Subcutaneous adipose tissue (tissue), 4 donors: ENCODE measurements around the gene TMEM267. TPM values are rescaled to one million over a fixed set of nuclear protein-coding genes. Genes with fewer than 3 reads are reported as not detected.

Source experiments
- total RNA-seq, 4 donors: library from RNA; depleted of rRNA; stranded (reverse); fragments of >200 nt; gene quantifications; one replicate each; pipeline ENCODE4 v1.1.0, GENCODE V29; 2016
- TF ChIP-seq, protein P1 (sequence below): fragments of 450-650 bp; IDR thresholded peaks from one replicate; pipeline ENCODE4 v1.5.1; 2016; ENCODE audit warnings: low read depth, mild to moderate bottlenecking, control low read depth, antibody characterized with exemption, moderate library complexity

The TMEM267 gene
- total RNA-seq, 4 donors from 2014 or later: 3.4 to 18.9 (median 7.2) TPM

DNA sequence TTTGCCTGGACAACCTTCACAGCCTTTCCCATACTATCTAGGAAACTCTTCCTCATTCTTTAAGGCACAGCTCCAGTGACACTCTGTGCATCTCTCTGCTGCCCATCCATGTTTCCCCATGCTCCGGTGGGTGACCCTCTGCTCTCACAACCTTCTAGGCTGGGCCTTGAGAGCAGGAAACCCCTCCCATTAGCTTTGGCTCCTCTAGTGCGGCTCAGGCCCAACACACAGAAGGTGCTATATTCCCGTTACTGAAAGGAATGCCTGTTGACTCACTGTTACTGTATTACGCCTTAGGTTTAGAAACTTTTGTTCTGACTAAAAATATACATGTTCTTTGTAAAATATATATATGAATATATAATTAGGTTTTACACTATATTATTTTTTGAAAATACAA, 63.4 kb downstream of the TMEM267 start:
- TF ChIP-seq, protein P1, sequence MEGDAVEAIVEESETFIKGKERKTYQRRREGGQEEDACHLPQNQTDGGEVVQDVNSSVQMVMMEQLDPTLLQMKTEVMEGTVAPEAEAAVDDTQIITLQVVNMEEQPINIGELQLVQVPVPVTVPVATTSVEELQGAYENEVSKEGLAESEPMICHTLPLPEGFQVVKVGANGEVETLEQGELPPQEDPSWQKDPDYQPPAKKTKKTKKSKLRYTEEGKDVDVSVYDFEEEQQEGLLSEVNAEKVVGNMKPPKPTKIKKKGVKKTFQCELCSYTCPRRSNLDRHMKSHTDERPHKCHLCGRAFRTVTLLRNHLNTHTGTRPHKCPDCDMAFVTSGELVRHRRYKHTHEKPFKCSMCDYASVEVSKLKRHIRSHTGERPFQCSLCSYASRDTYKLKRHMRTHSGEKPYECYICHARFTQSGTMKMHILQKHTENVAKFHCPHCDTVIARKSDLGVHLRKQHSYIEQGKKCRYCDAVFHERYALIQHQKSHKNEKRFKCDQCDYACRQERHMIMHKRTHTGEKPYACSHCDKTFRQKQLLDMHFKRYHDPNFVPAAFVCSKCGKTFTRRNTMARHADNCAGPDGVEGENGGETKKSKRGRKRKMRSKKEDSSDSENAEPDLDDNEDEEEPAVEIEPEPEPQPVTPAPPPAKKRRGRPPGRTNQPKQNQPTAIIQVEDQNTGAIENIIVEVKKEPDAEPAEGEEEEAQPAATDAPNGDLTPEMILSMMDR: no peak

DNA sequence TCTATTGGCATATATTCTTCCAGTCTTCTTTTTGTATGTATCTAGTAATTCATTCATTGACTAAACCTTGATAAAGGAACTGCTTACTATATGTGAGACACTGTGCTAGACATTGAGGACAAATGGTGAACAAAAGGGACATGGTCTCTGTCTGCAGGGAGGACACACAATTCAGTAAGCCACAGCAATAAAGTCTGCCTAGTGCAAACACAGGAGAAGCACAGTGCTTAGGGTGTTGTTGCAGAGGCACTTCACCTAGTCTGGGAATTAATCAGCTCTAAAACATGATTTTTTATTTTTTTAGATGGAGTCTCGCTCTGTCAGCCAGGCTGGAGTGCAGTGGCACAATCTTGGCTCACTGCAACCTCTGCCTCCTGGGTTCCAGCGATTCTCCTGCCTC, 65.1 kb downstream of the TMEM267 start:
- TF ChIP-seq, protein P1: no peak

DNA sequence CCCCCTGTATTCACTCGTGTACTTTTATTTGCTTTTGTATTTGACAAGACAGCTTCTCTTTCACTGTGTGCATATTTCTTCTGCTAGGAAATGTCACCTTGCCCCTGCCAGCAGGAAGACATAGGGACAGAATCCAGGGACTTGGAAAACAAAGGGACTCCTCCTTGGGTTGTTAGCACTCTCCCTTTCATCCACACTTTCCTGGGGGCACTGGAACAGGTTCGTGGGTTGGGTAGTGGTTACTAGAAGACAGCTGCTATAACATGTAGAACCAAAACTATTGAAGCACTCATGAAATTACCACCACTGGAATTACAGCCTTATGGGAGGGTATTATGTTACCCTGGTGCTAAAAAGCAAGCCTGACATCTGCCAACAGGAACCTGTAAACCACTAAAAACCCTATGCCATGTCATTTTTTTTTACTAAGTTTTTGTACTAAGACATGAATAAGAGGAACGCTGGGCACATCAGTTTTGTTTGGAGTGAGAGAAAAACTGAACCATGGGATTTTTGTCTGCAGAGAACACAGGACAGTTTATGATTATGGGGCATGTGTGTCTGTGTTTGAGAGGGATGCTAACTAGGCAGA, 66.8 kb downstream of the TMEM267 start:
- TF ChIP-seq, protein P1: no peak

DNA sequence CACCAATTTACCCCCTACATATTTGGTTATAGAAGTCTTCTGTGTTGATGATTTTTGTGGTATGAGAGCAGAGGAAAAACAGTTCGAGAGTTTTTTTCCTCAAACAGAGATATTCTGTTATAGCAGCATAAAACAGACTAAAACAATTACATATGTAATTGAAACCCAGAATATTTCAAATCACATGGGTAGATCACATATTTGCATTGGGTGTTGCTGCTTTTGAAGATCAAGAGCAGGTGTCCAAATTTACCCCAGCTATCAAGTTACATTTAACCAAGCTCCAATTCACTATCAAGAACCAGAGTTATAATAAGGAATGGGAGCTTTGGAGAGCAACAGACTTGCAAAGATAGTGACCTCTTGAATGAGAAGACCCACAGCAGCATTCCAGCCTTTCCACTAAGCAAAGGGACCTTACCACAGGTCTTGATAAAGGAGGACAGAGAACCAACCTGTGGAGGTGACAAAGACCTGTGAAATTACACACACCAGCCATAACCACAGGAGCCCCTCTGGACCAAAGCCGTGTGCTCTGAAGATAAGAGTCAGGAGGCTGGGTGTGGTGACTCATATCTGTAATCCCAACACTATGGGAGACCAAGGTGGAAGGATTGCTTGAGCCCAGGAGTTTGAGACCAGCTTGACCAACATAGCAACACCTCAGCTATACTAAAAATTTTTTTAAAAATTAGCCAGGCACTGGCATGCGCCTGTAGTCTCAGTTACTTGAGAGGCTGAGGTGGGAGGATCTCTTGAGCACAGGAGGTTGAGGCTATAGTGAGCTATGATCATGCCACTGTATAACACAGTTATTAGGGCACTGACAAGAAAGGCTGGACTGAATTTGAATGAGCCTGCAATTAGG, 67.5 kb downstream of the TMEM267 start:
- TF ChIP-seq, protein P1: no peak

DNA sequence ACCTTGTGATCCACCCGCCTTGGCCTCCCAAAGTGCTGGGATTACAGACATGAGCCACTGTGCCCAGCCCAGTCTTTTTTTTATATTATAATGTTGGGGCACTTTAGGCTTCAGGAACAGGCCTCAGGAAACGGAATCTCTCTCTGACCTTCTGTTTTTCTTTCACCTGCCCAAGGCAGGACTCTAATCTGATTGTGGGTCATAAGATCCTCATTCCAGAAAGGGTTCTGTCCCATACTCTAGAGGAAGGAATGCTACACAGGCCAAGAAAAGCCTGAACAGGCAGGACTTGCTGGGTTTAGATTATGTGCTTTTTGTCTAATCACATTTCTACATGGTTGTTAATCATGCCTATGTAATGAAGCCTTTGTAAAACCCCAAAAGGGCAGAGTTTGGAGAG, 69.7 kb downstream of the TMEM267 start:
- TF ChIP-seq, protein P1: no peak

DNA sequence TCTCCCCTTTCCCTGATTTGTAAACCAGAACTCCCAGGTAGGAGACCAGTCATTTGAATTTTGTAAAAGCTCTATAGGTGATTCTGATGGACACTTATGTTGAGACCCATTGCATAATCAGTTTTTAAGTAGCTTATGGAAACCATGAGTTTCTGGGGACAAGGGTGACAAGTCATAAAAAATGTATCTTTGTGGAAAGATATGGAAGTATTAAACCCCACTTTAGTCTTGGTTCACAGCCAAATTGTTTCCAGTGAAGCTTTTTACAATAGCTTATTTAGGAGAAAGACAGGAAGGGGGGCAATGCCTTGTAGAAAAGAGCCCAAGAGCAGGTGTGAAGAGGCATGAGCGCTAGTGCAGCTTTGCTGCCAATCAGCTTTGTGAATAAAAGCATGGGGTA, 71.0 kb downstream of the TMEM267 start:
- TF ChIP-seq, protein P1: no peak

DNA sequence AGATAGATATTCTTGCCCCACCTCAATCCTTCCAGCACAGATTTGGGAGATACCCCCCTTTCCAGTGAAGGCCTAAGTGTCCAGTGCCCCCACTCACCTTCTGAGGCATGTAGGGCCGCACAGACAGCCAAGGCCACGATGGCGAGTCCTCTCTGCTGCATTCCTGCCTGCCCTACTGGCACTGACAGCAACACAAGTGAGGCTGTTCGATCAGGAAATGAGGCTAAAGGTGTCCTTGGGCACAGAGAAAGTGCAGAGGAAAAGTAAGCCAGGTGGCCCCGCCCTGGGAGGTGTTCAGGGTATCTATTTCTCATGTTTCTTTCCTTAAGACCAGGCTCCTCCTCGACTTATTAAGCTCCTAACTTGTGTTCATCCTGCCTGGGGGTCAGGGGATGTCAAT, 71.5 kb downstream of the TMEM267 start, which contains the start of gene CCL28:
Gene CCL28 (minus strand): TSS at position 236 of the 400 bp plus-strand sequence. CDS start 75 bp downstream, at position 161.
- TF ChIP-seq, protein P1: no peak
